ENCODE results near the gene LSP1.

LSP1 gene

DNA sequence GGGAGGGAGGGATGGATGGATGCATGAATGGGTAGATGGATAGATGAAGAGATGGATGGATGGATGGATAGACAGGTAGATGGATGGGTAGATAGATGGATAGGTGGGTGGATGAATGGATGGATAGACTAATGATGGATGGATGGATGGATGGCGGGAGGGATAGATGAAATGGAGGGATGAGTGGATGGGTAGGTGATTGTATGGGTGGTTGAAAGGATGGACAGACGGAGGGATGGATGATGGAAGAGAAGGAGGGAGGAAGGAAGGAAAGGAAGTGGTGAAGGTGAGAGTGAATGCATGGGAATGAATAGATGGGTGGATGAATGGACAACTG lies 62.9 kb downstream of the LSP1 start:
- DNase-seq (ENCODE audit: low read depth in 4 of 4, low spot score in 1 of 4): no peak

GRCh38 chr11:1916132-1916985 lies 63.5 kb downstream of the LSP1 start:
- DNase-seq (ENCODE audit: low read depth in 4 of 4, low spot score in 1 of 4): no peak

DNA sequence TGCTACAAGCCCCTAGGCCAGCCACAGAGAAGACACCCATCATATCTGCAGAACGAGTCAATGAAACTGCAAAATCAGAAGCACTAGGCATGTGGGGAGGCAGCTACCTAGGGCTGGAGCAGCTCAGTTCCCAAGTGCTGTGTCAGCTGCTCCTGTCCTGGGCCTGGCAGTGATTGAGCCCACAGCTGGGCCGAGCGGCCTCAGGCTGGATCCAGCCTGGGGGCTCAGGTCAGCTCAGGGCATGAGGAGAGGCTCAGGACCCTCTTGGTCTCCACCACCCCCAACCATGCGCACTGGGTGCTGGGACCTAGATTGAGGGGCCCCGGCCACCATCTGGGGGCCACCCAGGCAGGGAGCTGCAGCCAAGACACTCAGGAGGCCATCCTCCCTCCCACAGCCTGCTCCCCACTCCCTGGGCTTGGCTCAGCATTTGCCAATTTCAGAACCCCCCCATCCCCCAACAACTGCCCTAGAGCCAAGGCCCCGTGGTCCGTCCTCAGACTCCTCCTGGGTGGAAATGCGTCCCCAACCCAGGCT lies 64.2 kb downstream of the LSP1 start:
- DNase-seq (ENCODE audit: low read depth in 4 of 4, low spot score in 1 of 4): no peak

DNA sequence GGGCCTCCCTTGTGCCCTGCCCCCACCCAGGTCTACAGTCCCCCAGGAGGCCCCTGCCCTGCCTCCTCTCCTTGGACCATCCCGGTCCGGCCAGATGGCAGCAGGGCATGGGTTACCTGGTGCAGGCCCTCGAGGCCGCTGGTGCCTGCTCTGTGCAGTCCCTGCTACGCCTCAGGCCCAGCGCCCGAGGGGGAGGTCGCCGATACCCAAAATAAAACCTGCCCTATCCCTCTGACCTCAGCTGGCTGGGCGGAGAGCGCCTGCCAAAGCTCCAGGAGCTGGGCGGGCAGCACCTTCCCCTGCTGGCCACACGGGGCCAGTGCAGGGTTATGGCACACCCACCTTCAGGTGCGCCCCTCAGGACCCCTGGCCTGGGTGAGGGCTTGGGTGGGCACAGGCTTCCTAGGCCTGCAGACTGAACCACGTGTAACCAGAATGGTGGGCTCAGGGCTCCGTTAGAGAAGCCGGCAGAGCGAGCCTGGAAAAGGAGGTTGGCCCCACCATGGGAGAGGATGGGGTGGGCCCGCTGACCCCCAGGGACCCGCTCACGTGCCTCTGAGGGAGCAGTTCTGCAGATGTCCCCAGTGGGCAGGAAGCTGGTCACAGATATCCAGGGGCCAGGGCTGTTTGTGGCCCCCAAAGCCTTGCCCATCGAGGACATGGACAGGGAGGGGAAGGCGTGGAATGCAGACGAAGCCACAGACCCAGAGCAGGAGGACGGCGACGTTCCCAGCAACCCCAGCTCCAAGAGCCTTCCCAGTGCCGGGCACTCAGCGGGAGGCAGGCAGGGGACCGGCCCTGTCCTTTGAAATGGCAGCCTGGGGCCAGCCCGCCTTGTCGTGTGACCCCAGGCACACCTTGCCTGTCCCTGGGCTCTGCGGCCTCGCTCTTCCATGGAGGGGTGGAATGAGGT lies 64.9 kb downstream of the LSP1 start:
- DNase-seq (ENCODE audit: low read depth in 4 of 4, low spot score in 1 of 4): no peak

DNA sequence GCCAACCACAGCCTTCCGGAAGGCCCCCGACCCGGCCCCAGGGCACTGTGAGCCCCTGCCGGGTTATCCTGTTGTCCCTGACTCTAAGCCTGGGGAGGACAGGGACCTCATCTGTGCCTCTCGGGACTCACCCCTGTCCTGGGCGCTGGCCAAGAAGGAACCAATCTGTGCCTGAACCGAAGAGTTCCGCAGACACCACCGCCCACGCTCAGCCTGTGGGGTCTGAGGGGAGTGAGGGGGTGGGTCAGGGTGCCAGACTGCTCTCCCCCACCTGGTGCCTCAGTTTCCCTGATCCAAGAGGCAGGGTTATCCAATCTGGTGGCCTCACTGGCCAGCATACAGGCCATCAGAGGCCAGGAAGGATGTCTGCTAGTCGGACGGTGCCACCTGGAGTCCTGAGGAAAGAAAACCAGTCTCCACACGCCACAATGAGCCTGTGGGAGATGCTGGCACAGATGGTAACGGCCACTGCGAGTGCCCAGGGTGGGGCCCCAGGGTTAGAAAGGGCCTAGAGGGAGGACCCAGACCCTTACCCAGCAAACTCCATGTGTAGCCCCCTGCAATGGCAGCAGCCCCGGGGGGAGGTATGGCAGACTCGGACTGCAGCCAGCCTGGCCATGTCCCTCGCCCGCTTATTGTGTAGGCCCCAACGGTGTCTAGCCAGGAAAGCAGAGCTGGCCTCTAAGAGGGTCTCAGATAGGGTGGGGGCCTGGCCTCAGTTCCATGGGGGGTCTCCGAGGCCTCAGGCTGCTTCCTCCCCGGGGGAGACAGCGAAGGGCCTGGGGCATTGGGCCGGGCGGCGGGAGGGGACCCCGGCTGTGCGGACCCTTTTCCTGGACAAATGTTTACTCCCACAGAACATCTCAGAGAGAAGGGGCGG lies 65.8 kb downstream of the LSP1 start:
- DNase-seq (ENCODE audit: low read depth in 4 of 4, low spot score in 1 of 4): no peak

GRCh38 chr11:1919391-1920127 lies 66.7 kb downstream of the LSP1 start, which contains the start of gene TNNT3:
Gene TNNT3 (plus strand): TSS chr11:1919703. CDS start chr11:1922875, 3,172 bp downstream.
- DNase-seq (ENCODE audit: low read depth in 4 of 4, low spot score in 1 of 4): no peak

DNA sequence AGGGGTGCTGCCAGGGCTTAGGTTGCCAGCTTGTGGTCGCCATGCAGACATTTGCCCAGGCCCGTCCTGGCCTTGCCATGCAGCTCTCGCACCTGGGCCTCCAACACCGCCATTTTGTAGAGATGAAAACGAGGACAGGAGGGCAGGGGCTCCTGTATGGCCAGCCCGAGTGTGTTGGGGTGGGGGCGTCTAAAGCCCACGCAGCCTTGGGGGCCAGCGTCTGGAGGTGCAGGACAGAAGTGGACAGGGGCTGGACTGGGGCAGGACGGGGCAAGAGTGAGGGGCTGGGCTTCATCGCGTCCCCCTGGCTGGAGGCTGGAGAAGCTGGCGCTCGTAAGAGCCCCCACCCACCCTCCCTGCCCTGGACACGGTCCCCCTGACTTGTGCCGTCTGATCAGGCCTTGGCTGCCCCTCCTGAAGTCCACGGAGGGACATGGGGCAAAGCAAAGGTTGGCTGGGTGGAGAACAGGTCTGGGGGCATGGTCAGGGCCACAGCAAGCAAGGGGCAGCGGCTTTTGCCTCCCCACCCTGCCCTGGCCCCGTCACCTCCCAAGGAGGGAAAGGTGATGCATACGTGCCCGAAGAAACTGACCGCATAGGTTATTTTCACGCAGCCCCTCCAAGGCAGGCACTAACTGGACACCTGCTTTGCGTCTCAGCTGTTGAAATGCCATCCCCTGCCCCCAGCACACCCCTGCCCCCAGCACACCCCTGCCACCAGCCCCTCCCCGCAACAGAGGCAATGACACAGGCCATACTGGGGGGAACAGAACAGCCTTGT lies 67.4 kb downstream of the LSP1 start:
- DNase-seq (ENCODE audit: low read depth in 4 of 4, low spot score in 1 of 4): no peak

- DNase-seq (ENCODE audit: low read depth in 4 of 4, low spot score in 1 of 4): no peak
Observed at GRCh38 chr11:1920909-1921573, 68.2 kb downstream of the LSP1 start.

- no peak for DNase-seq (ENCODE audit: low read depth in 4 of 4, low spot score in 1 of 4)
Observed at GRCh38 chr11:1921574-1922141, 68.8 kb downstream of the LSP1 start.

GRCh38 chr11:1922481-1923081 lies 69.7 kb downstream of the LSP1 start:
- DNase-seq (ENCODE audit: low read depth in 4 of 4, low spot score in 1 of 4): no peak

DNA sequence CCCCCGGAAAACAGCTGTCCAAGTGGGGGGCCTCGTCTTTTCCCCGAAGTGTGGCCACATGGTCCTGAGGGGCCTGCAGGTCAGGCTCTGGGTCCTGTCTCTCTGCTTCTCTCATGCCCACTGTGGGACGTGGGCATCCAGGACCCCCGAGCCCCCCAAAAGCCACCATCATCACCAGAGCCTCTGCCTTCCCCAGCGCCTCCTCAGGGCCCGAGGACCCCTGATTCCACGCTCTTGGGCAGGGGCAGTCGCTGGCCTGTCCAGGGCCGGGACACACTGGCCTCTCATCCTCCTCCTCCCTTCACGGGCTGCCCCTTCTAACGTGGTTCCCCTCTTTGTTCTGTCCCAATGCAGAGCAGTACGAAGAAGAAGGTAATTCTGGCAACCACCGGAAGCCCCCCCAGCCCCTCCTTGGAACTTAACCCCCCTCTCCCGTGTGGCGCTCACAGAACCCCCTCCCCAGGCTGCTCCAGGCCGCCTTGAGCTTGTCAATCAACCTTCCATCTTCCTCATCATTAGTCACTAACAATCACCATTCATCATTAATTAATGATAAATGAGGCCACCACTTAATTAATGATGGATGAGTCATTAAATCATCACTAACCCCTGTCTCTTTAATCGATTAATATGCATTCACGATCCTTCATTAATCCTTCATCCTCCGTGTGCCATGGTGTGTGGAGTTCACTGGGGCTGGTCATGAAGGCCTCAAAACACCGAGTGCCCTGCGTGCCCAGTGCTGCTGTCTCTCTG lies 70.5 kb downstream of the LSP1 start:
- DNase-seq (ENCODE audit: low read depth in 4 of 4, low spot score in 1 of 4): no peak

GRCh38 chr11:1924181-1924580 lies 71.3 kb downstream of the LSP1 start:
- no peak for DNase-seq (ENCODE audit: low read depth in 4 of 4, low spot score in 1 of 4)

DNA sequence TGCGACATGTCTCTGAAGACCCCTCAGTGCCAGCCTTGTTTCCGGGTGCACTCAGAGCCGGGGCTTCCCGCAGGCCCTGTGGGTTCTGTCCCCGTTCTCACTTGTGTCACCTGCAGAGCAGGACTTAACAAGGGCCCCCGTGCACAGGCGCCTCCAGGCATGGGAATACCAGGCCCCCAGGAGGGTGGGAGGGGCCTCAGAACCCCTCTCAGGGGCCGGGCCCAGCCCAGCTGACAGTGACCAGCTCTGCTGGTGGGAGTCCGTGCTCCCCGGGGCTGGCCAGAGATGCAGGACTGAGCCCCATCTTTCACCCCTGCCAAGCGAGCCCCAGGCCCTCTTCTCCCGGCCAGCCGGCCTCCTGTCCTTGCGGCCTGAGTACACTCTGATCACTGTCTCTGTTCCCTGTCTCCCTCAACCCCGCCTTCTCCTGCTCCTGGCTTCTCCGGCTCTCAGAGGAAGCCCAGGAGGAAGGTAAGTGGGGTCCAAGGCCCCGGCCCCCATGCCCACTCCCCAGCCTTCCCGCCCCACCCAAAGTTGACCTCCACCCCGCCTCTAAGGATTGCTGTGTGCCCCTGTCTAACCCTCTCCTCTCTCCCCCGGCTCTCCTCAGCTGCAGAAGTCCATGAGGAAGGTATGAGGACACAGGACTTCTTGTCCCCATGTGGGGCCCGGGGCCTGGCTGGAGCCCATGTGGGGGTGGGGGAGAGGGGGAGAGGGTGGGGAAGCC lies 71.9 kb downstream of the LSP1 start:
- no peak for DNase-seq (ENCODE audit: low read depth in 4 of 4, low spot score in 1 of 4)

- no peak for DNase-seq (ENCODE audit: low read depth in 4 of 4, low spot score in 1 of 4)
Observed at GRCh38 chr11:1925373-1926155, 72.7 kb downstream of the LSP1 start.

DNA sequence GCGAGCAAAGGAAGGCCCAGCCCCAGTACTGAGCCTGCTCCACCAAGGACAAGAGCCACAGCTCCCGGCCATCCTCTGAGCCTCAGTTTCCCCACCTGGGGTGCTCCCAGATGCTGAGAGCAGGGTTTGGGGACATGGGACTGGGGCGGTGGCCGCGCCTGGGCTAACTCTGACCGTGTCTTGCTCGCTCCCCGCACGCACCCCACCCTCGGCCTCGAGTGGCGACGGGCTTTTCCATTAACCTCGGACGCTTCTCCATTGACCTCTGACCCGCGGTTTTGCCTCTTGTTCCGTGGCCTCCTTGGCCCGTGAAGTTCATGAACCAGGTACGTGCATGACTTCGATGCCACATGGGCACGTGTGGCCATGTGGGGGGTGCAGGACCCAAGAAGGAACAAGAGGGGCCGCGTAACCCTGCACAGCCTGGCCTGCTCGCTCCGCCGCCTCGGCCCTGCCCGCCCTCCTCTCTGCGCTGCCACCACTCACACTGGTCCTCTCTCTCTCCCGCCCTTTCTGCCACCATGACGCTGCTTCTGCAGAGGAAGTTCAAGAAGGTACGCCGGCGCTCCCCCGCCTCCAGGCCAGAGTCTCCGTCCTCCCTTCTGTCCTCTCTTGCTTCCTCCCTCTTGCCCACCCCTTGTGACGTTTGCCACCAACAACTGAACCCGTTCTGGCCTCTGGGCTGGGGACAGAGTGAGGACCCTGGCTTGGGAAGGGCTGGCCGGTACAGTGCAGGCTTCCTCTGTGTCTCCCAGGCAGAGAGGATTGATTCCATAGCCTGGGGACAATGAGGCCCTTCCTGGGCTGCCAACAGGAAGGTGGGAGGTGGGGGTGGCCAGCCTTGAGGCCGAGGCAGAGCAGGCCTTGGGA lies 73.5 kb downstream of the LSP1 start:
- DNase-seq (ENCODE audit: low read depth in 4 of 4, low spot score in 1 of 4): no peak

All from stimulated activated CD4-positive, alpha-beta T cell treated with anti-CD3 and anti-CD28 coated beads, Interleukin-1b, Interleukin-23, amount 100 ng/mL, for 24 hours (primary cell).